Ovary (tissue), 3 donors: ENCODE results near the gene ABCG5.

Experiments
- POLR2A ChIP-seq: fragments of 450-650 bp; IDR thresholded peaks from one replicate; pipeline ENCODE4 v1.6.1; 2017; ENCODE audit warnings: antibody characterized with exemption, mild to moderate bottlenecking, moderate library complexity
- TF ChIP-seq, protein P1 (sequence below), 3 donors: fragments of 450-650 bp in 2 of 3; fragments of 200-600 bp in 1 of 3; IDR thresholded peaks; one replicate each; pipeline versions ENCODE4 v1.5.1 to v1.8.0; 2016 to 2022; ENCODE audit warnings: antibody characterized with exemption in 3 of 3, mild to moderate bottlenecking in 1 of 3
- donor health status: DM: no; HTN: no; CAD: no.

DNA sequence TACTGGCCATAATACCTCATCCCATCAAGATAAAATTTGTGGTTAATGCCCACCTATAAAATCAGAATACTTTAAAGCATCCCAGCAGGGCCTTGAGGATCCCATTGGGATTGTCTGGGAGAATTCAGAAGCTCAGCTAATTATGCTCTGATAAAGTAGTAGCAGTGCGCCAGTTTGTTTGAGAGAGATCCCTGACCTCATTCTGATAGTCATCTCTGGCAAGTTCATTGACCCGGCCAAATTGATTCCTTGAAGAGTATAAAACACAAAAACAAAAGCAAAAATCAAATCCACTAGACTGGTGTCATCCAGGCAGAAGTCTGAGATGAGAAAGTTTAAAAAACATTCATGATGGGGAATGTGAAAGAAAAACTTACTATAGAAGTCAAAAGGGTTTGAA, 14.1 kb downstream of the ABCG5 start:
- TF ChIP-seq, protein P1, sequence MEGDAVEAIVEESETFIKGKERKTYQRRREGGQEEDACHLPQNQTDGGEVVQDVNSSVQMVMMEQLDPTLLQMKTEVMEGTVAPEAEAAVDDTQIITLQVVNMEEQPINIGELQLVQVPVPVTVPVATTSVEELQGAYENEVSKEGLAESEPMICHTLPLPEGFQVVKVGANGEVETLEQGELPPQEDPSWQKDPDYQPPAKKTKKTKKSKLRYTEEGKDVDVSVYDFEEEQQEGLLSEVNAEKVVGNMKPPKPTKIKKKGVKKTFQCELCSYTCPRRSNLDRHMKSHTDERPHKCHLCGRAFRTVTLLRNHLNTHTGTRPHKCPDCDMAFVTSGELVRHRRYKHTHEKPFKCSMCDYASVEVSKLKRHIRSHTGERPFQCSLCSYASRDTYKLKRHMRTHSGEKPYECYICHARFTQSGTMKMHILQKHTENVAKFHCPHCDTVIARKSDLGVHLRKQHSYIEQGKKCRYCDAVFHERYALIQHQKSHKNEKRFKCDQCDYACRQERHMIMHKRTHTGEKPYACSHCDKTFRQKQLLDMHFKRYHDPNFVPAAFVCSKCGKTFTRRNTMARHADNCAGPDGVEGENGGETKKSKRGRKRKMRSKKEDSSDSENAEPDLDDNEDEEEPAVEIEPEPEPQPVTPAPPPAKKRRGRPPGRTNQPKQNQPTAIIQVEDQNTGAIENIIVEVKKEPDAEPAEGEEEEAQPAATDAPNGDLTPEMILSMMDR (IDR thresholded peaks at IDR 0.05), result no peak
- no peak for TF ChIP-seq POLR2A
